GM19351 (cell line): ENCODE results near the gene TBC1D19.

Source experiments
- ATAC-seq: cut with Tn5 transposase; IDR thresholded peaks from one replicate; pipeline ENCODE4 v1.9.1; 2021; ENCODE audit warnings: mild to moderate bottlenecking, moderate library complexity; ENCODE audit not compliant: unreplicated experiment

Gene TBC1D19

DNA sequence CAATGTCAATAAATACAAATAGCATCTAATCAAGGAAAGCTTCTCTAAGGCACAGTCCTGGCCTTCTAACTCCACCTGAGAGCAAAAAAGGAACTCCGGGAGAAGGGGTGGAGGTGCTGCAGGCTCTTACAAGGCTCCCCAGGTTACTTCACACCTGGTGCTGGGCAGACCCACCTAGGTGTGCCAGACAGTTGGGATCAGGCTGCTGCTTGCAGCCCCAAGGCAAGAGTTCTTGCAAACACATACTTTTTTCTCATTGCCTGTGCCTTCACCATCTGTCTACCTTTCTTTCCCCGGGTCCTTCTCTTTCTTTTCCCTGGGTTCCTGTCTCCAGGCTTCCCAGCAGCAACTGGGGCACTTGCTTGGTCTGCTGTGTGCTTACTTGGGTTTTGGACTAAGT is 195.3 kb downstream of the TBC1D19 start:
- ATAC-seq = no peak

DNA sequence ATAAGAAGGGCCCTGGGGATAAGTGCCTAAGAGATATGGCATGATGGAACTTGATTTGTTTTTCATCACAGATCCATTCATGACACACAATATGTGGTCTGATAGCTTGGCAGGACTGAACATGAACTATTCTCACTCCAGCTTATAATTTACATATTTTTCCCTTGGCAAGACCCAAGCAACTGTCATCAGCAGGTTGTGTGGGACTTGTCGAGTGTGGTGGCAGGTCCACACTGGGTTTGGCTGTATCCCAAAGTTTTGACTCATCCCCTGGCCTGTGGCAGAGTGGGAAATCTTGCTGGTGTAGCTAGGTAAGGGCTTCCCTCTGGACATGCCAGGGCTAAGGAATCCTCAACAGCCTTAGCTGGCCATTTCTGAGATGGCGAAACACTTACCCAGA is 195.8 kb downstream of the TBC1D19 start:
- no peak for ATAC-seq

DNA sequence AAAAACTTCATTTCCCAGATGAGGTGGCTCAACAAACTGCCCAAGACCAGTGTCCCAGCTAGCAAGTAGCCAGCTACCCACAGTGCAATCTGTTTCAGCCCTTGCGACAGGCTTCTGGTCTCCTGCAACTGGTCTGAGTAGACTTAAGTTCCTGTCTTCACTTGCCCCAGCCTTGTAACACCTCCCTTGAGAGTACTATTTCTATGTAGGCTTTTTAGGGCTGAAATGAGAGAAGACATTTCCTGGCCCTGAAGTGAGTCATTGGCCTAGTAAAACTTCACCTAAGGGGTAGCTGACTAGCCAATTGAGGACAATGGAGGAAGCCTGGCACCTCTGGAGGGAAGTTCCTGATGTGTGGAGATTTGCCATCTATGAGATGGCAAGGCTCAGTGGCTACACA is 196.7 kb downstream of the TBC1D19 start:
- peak; percentile 96 for ATAC-seq

DNA sequence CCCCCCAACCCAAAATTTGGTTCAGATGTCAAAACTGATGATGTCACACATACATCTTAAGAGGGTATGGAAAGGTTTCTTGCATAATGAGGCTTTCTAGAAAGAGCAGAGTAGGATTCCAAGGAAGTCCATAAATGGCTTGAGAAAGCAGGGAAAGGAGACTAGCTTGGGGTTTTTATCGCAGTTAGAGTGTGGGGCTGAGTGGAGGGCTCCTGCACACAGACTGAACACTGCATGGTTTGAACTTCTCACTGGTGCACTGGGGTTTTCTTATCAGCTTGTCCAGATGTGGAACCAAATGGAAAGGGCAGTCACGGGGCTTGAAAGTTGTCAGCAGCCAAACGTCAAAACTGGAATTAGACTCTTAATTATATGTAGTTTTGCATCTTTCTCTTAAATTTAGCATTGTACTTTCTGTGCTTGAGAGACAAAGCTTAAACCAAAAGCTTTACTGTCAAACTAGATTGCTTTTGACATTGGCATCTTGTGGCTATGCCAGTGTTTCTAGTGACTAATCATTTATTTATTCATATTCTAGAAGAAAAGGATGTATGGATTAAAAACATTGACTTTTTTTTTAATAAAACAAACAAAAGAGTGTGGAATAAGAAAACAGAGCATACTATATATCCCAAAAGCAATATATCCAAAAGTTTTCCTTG is 198.4 kb downstream of the TBC1D19 start:
- no peak for ATAC-seq

GRCh38 chr4:26782830-26783202 is 198.9 kb downstream of the TBC1D19 start:
- no peak for ATAC-seq

- ATAC-seq = no peak
Observed at GRCh38 chr4:26784207-26784865, 200.5 kb downstream of the TBC1D19 start.

DNA sequence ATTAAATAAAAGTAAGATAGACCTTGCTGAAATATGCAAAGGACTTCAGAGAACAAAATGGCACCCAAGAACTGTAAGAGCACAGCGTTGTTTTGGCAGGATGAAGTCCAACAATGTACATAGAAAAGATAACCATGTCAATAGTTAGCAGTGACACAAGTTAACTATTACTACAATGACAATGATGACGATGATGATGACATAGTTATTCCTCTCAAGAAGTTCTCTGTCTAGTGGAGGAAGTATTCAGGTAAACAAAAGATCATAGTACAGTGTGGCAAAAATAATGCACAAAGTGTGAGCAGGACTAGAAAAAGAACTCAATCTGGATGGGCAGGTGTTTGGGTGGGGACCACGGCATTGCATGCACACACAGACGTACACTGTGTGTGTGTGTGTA is 201.4 kb downstream of the TBC1D19 start:
- ATAC-seq = no peak

- ATAC-seq = no peak
Observed at GRCh38 chr4:26785810-26786209, 201.9 kb downstream of the TBC1D19 start.

GRCh38 chr4:26786916-26787315 is 203.0 kb downstream of the TBC1D19 start:
- ATAC-seq = peak; percentile 47

GRCh38 chr4:26787461-26788340 is 203.8 kb downstream of the TBC1D19 start:
- peak; percentile 56 for ATAC-seq

DNA sequence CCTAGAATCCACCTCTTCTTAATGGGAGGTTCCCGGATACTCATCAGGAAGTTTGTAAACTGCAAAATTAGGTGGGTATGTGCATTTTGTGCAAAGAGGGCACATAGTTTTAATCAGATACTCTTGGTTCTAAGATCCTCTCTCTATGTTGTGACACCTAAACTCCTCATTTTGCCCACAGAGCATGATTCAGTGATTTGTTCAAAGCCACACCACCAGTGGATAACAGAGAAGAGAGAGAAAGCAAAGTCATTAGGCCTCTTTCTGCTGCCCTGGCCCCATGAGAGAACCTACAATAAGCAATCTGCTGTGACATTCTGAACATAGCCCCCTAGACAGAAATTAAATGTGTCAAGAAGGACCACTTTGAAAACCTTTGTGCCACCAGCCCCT is 204.5 kb downstream of the TBC1D19 start:
- ATAC-seq = peak; percentile 26

DNA sequence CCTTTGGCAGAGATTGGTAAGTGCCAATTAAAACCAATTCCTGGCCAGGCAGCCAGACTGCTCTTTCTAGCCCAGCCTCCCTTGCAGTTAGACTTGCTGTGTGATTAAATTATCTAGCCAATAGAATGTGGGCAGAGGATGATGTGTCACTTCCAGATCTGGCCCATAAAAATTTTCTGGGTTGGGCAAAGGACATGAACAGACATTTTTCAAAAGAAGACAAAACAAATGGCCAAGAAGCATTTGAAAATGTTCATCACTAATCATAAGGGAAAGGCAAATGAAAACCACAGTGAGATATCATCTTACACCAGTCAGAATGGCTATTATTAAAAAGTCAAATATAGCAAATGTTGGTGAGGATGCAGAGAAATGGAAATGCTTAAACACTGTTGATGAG is 205.3 kb downstream of the TBC1D19 start:
- no peak for ATAC-seq

DNA sequence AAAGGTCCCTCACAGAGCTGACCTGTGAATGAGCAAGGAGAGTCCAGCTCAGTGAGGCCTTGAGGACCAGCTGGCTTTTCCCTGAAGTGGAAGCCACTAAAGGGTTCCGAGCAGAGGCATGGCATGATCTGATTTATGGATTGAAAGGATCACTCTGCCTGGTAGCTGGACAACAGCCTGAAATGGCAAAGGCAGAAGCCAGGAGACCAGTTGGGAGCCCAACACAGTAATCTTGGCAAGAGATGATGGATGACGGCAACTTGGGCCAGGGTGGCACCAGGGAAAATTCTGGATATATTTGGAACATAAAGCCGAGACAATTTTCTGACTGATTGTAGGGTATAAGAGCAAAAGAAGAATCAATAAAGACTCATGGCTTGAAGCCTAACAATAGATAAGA is 207.5 kb downstream of the TBC1D19 start:
- ATAC-seq = no peak

DNA sequence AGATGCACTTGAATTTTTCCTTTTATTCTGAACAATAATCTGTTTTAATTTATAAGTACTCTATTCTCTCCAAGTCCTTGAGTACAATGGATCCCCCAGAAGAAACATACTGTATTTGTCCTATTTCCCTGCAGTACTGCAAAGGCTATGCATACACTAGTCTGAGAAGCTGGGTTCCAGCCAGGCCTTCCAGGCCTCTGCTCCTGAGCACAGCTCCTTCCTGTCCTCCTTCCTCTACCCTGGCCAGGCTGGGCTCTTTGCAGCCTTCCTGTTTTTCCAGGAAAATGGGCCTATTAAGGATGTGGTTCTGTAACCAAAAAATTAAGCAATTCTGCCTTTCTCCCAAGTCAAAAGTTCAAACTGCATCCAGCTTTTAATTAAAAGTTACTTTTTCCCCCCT is 208.8 kb downstream of the TBC1D19 start:
- ATAC-seq = no peak

GRCh38 chr4:26793735-26794134 is 209.9 kb downstream of the TBC1D19 start:
- no peak for ATAC-seq

DNA sequence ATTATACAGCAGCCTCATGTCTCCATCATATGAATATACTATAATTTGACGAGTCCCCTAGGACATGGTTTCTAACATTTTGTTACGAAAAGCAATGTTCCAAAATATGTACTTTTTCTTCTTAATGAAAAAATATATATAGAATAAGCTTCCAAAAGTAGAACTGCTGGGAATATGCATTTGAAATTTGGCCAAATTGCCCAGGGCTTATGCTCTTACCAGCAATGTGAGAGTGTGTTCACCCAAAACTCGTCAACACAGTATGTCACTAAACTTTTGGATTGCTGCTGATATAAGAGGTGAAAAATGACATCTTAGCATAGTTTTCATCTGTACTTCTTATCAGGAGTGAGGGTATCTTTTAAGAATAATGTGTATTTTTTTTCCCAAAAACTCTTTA is 212.2 kb downstream of the TBC1D19 start:
- no peak for ATAC-seq

DNA sequence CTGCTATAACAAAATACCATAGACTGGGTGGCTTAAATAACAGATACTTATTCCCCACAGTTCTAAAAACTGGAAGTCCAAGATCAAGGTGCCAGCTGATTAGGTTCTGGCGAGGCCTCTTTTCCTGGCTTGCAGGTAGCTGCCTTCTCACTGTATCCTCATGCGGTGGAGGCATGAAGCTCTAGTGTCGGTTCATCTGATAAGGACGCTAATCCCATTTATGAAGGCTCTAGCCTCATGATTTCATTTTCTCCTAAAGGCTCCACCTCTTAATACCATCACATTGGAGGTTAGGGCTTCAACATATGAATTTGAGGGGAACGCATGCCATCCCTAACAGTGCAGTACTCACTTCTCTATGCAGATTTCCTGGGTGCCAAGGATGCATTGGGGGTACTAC is 218.9 kb downstream of the TBC1D19 start:
- ATAC-seq = no peak

- no peak for ATAC-seq
Observed at GRCh38 chr4:26803211-26803861, 219.5 kb downstream of the TBC1D19 start.

DNA sequence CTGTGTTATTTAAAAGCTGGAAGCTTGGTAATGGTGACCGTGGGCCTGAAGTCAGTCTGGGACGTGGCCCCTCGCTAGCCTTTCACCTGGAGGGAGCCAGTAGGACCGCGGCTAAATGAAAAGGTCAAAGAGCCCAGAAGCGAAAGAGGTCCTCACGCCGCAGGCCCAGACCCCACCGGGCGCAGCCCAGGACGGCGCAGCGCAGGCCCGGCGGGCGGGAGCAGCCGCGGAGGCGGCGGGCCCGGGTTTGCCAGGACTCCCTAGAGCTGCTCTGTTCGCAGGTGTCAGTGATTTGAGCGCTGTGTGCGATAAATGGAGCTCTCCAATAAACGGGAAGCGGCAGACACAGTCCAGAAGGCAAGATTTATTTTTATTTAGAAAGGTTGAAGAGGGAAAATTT is 220.6 kb downstream of the TBC1D19 start:
- no peak for ATAC-seq

GRCh38 chr4:26804925-26805324 is 221.0 kb downstream of the TBC1D19 start:
- no peak for ATAC-seq
